Gastroesophageal sphincter (tissue), 3 donors: ENCODE measurements around the gene ZNF439.

Experiments used
- EP300 ChIP-seq: sonication (generic); formaldehyde crosslinking; IDR thresholded peaks from one replicate; pipeline ENCODE4 v1.6.1; 2017; ENCODE audit warnings: antibody characterized with exemption, mild to moderate bottlenecking
- POLR2A ChIP-seq, 2 donors: fragments of 450-650 bp; IDR thresholded peaks; one replicate each; pipeline ENCODE4 v1.6.1; 2017; ENCODE audit warnings: antibody characterized with exemption in 2 of 2, mild to moderate bottlenecking in 2 of 2, moderate library complexity in 1 of 2
- TF ChIP-seq, protein P1 (sequence below), 4 experiments: fragments of 200-600 bp in 2 of 4; fragments of 450-650 bp in 2 of 4; sonication (generic) in 1 of 4; IDR thresholded peaks; one replicate each; pipeline ENCODE4 v1.5.1; 2017 to 2019; ENCODE audit warnings: antibody characterized with exemption in 4 of 4, mild to moderate bottlenecking in 2 of 4, moderate library complexity in 2 of 4

GRCh38 chr19:11902228-11902627 is 53.7 kb downstream of the ZNF439 start:
- TF ChIP-seq, protein P1, sequence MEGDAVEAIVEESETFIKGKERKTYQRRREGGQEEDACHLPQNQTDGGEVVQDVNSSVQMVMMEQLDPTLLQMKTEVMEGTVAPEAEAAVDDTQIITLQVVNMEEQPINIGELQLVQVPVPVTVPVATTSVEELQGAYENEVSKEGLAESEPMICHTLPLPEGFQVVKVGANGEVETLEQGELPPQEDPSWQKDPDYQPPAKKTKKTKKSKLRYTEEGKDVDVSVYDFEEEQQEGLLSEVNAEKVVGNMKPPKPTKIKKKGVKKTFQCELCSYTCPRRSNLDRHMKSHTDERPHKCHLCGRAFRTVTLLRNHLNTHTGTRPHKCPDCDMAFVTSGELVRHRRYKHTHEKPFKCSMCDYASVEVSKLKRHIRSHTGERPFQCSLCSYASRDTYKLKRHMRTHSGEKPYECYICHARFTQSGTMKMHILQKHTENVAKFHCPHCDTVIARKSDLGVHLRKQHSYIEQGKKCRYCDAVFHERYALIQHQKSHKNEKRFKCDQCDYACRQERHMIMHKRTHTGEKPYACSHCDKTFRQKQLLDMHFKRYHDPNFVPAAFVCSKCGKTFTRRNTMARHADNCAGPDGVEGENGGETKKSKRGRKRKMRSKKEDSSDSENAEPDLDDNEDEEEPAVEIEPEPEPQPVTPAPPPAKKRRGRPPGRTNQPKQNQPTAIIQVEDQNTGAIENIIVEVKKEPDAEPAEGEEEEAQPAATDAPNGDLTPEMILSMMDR (IDR thresholded peaks at IDR 0.05) = no peak
- no peak for TF ChIP-seq EP300
- TF ChIP-seq POLR2A (IDR thresholded peaks at IDR 0.05) = no peak
